H9 (cell line): ENCODE data around the gene ARFGAP2. TPM values are rescaled to one million over a fixed set of nuclear protein-coding genes. Genes with fewer than 3 reads are reported as not detected.

Experiments
- DNase-seq: peaks from one replicate; pipeline ENCODE4 v3.0.0-alpha.2; 2017
- H2AFZ ChIP-seq: one replicate; pipeline ENCODE4 v1.6.1; 2013; ENCODE audit warnings: mild to moderate bottlenecking, low read length, control low read depth, moderate library complexity
- H2AK5ac ChIP-seq: 2 replicates; pipeline ENCODE4 v1.6.1; 2013; ENCODE audit warnings: low read length, control low read depth, mixed read lengths; ENCODE audit not compliant: insufficient read length
- H2BK120ac ChIP-seq: one replicate; pipeline ENCODE4 v1.6.1; 2013; ENCODE audit warnings: low read depth, mild to moderate bottlenecking, low read length, control low read depth, inconsistent platforms; ENCODE audit not compliant: poor library complexity, severe bottlenecking
- H2BK12ac ChIP-seq: 2 replicates; pipeline ENCODE4 v1.6.1; 2013; ENCODE audit warnings: low read length, control low read depth, mixed read lengths, low read depth; ENCODE audit not compliant: insufficient read length
- H2BK15ac ChIP-seq: 2 replicates; pipeline ENCODE4 v1.6.1; 2013; ENCODE audit warnings: low read depth, low read length, control low read depth
- H2BK20ac ChIP-seq: one replicate; pipeline ENCODE4 v1.6.1; 2013; ENCODE audit warnings: low read depth, mild to moderate bottlenecking, low read length, control low read depth, inconsistent platforms; ENCODE audit not compliant: poor library complexity, severe bottlenecking
- H2BK5ac ChIP-seq: 2 replicates; pipeline ENCODE4 v1.6.1; 2013; ENCODE audit warnings: low read length, control low read depth, mixed read lengths; ENCODE audit not compliant: insufficient read length
- H3K14ac ChIP-seq: 2 replicates; pipeline ENCODE4 v1.6.1; 2013; ENCODE audit warnings: low read length, control low read depth; ENCODE audit not compliant: insufficient read depth
- H3K18ac ChIP-seq: 2 replicates; pipeline ENCODE4 v1.6.1; 2013; ENCODE audit warnings: low read depth, mild to moderate bottlenecking, mixed read lengths, low read length, control low read depth; ENCODE audit not compliant: insufficient read length
- H3K23ac ChIP-seq: 2 replicates; pipeline ENCODE4 v1.6.1; 2013; ENCODE audit warnings: low read length, control low read depth, mixed read lengths, low read depth; ENCODE audit not compliant: insufficient read length
- H3K23me2 ChIP-seq: 2 replicates; pipeline ENCODE4 v1.6.1; 2013; ENCODE audit warnings: low read depth, mild to moderate bottlenecking, mixed read lengths, low read length, control low read depth; ENCODE audit not compliant: insufficient read length, poor library complexity, severe bottlenecking
- H3K27ac ChIP-seq: 2 replicates; pipeline ENCODE4 v1.5.1; 2013; ENCODE audit warnings: low read length, control low read depth, mixed read lengths, low read depth; ENCODE audit not compliant: insufficient read length
- H3K27me3 ChIP-seq: 2 replicates; pipeline ENCODE4 v1.6.1; 2013; ENCODE audit warnings: low read length, control low read depth, inconsistent platforms; ENCODE audit not compliant: insufficient read depth
- H3K4ac ChIP-seq: 2 replicates; pipeline ENCODE4 v1.6.1; 2013; ENCODE audit warnings: low read depth, mild to moderate bottlenecking, control low read depth, inconsistent platforms, low read length, moderate library complexity
- H3K4me1 ChIP-seq: 2 replicates; pipeline ENCODE4 v1.6.1; 2013; ENCODE audit warnings: low read length, control low read depth, inconsistent platforms; ENCODE audit not compliant: insufficient read depth
- H3K4me2 ChIP-seq: 2 replicates; pipeline ENCODE4 v1.6.1; 2013; ENCODE audit warnings: low read length, control low read depth, mixed read lengths; ENCODE audit not compliant: insufficient read length, insufficient read depth
- H3K56ac ChIP-seq: 2 replicates; pipeline ENCODE4 v1.6.1; 2013; ENCODE audit warnings: low read depth, mild to moderate bottlenecking, mixed read lengths, low read length, control low read depth; ENCODE audit not compliant: insufficient read length
- H3K79me1 ChIP-seq: 2 replicates; pipeline ENCODE4 v1.6.1; 2013; ENCODE audit warnings: low read depth, mild to moderate bottlenecking, moderate library complexity, low read length, control low read depth, inconsistent platforms; ENCODE audit not compliant: insufficient read depth, poor library complexity, severe bottlenecking
- H3K79me2 ChIP-seq: 2 replicates; pipeline ENCODE4 v1.6.1; 2013; ENCODE audit warnings: low read length, control low read depth, inconsistent platforms; ENCODE audit not compliant: insufficient read depth
- H3K9ac ChIP-seq: 2 replicates; pipeline ENCODE4 v1.6.1; 2013; ENCODE audit warnings: low read length, control low read depth, mixed read lengths; ENCODE audit not compliant: insufficient read length; ENCODE audit errors: extremely low read depth
- H3K9me3 ChIP-seq: one replicate; pipeline ENCODE4 v1.6.1; 2013; ENCODE audit warnings: low read depth, low read length, inconsistent platforms; ENCODE audit not compliant: control insufficient read depth
- H3T11ph ChIP-seq: one replicate; pipeline ENCODE4 v1.6.1; 2013; ENCODE audit warnings: mild to moderate bottlenecking, low read length, control low read depth, inconsistent platforms
- H4K20me1 ChIP-seq: one replicate; pipeline ENCODE4 v1.6.1; 2013; ENCODE audit not compliant: control insufficient read depth, insufficient read length, insufficient read depth
- H4K5ac ChIP-seq: 2 replicates; pipeline ENCODE4 v1.6.1; 2013; ENCODE audit warnings: low read depth, mild to moderate bottlenecking, mixed read lengths, low read length, control low read depth; ENCODE audit not compliant: insufficient read length
- H4K8ac ChIP-seq: replicated peaks from 2 replicates; pipeline ENCODE4 v1.6.1; 2013; ENCODE audit warnings: low read length, control low read depth, mixed read lengths, low read depth; ENCODE audit not compliant: insufficient read length
- H4K91ac ChIP-seq: 2 replicates; pipeline ENCODE4 v1.6.1; 2013; ENCODE audit warnings: low read depth, mild to moderate bottlenecking, moderate library complexity, mixed read lengths, low read length, control low read depth; ENCODE audit not compliant: insufficient read length
- H3K27ac Mint-ChIP-seq, 3 experiments: 2 replicates in 2 of 3; 3 replicates in 1 of 3; pipeline ENCODE4 v1.8.0; 2020 to 2021; ENCODE audit warnings: mixed read lengths in 3 of 3, mild to moderate bottlenecking in 1 of 3, moderate library complexity in 1 of 3
- H3K27me3 Mint-ChIP-seq: 2 replicates; pipeline ENCODE4 v1.8.0; 2021; ENCODE audit warnings: low read depth, mild to moderate bottlenecking, moderate library complexity, mixed read lengths
- H3K36me3 Mint-ChIP-seq, 3 experiments: 2 replicates in 2 of 3; 3 replicates in 1 of 3; pipeline ENCODE4 v1.8.0; 2020 to 2021; ENCODE audit warnings: low read depth in 3 of 3, mixed read lengths in 3 of 3; ENCODE audit not compliant: insufficient read depth in 1 of 3
- H3K4me1 Mint-ChIP-seq, 2 experiments: 2 replicates each; pipeline ENCODE4 v1.8.0; 2020; ENCODE audit warnings: mixed read lengths in 2 of 2
- H3K4me3 Mint-ChIP-seq, 2 experiments: 2 replicates in 1 of 2; 3 replicates in 1 of 2; pipeline ENCODE4 v1.8.0; 2020 to 2021; ENCODE audit warnings: mild to moderate bottlenecking in 2 of 2, mixed read lengths in 2 of 2, moderate library complexity in 1 of 2
- H3K9me3 Mint-ChIP-seq, 2 experiments: 2 replicates in 1 of 2; 3 replicates in 1 of 2; pipeline ENCODE4 v1.8.0; 2020; ENCODE audit warnings: mild to moderate bottlenecking in 2 of 2, mixed read lengths in 2 of 2, moderate library complexity in 1 of 2
- WGBS: extraction: QIAGEN DNeasy Blood & Tissue Kit; methylation state at CpG from one replicate; pipeline ENCODE4 v1.1.7; 2013; ENCODE audit warnings: missing lambda C conversion rate, low lambda C conversion rate, mixed read lengths; ENCODE audit not compliant: insufficient read length; ENCODE audit errors: extremely low coverage; 5-methylcytosine and 5-hydroxymethylcytosine counted together
- total RNA-seq: library from RNA; stranded (reverse); gene quantifications from 2 replicates; pipeline ENCODE4 v1.2.1, GENCODE V29; 2021
- TF ChIP-seq, protein P1 (sequence below): fragments of 200-600 bp; sonication (generic); conservative IDR thresholded peaks from 3 replicates; pipeline ENCODE4 v1.8.0; 2021; ENCODE audit warnings: antibody characterized with exemption, mild to moderate bottlenecking

ARFGAP2 gene
- total RNA-seq, 1 experiment from 2014 or later, result 72.3 TPM

DNA sequence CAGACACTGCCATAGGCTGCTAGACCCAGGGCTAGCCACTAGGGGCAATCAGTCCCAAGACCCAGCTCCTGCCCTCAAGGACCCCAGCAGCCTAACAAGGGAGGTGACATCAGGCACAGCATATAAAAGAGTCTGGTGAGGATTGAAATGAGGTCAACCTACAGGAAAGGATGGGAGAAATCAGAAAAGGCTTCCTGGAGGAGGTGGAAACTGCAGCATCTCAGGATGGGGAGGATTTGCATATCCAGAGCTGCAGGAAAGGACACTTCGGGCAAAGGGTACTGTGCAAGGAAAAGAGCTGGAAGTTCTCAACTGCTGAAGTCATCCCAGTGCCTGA is 2.9 kb upstream of the ARFGAP2 start:
- no peak overlapping the region for H2BK5ac ChIP-seq
- no peak overlapping the region for H3K56ac ChIP-seq
- Mint-ChIP-seq H3K9me3 (no peaks in the 10 kb centered on the region), H3K36me3 (peaks cover 2 to 30% (median 27%) of the 10 kb centered on the region in 3 experiments; a peak in 5 of 7 replicates), H3K4me1 (peaks cover 23 to 25% of the 10 kb centered on the region in 2 experiments), H3K4me3 (no peak overlapping the region), H3K27me3 (no peaks in the 10 kb centered on the region), H3K27ac (peak overlapping the region in 2 of 3 experiments; percentile 38 to 65; a peak in 3 of 7 replicates)
- H3K79me2 ChIP-seq, result peaks cover 15% of the 10 kb centered on the region; the same call in 1 of the 2 replicates
- peaks cover 5% of the 10 kb centered on the region; the same call in 1 of the 2 replicates for H3K4me1 ChIP-seq
- no peak overlapping the region for H2BK15ac ChIP-seq
- H2AK5ac ChIP-seq, result no peak overlapping the region
- H4K8ac ChIP-seq, result no peak overlapping the region
- H3K18ac ChIP-seq, result no peak overlapping the region
- no peak overlapping the region for H2BK12ac ChIP-seq
- no peak overlapping the region for H4K91ac ChIP-seq
- H3K79me1 ChIP-seq, result peaks cover 9% of the 10 kb centered on the region
- WGBS, result no CpG with 5 or more reads among the region's 1 CpG
- TF ChIP-seq, protein P1, sequence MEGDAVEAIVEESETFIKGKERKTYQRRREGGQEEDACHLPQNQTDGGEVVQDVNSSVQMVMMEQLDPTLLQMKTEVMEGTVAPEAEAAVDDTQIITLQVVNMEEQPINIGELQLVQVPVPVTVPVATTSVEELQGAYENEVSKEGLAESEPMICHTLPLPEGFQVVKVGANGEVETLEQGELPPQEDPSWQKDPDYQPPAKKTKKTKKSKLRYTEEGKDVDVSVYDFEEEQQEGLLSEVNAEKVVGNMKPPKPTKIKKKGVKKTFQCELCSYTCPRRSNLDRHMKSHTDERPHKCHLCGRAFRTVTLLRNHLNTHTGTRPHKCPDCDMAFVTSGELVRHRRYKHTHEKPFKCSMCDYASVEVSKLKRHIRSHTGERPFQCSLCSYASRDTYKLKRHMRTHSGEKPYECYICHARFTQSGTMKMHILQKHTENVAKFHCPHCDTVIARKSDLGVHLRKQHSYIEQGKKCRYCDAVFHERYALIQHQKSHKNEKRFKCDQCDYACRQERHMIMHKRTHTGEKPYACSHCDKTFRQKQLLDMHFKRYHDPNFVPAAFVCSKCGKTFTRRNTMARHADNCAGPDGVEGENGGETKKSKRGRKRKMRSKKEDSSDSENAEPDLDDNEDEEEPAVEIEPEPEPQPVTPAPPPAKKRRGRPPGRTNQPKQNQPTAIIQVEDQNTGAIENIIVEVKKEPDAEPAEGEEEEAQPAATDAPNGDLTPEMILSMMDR, result peak; percentile 70
- H2AFZ ChIP-seq, result no peak overlapping the region
- H3K4me2 ChIP-seq, result no peak overlapping the region
- no peaks in the 10 kb centered on the region for H4K20me1 ChIP-seq
- H2BK120ac ChIP-seq, result no peak overlapping the region
- H2BK20ac ChIP-seq, result no peak overlapping the region
- H3K23ac ChIP-seq, result no peak overlapping the region
- no peak overlapping the region for H3K14ac ChIP-seq
- no peaks in the 10 kb centered on the region for H3K9me3 ChIP-seq
- DNase-seq, result peak; percentile 76
- no peak overlapping the region for H3K4ac ChIP-seq
- no peak overlapping the region for H3K27ac ChIP-seq
- H3K23me2 ChIP-seq, result peaks cover 8% of the 10 kb centered on the region
- no peak overlapping the region for H3K9ac ChIP-seq
- no peak overlapping the region for H3T11ph ChIP-seq
- H3K27me3 ChIP-seq, result no peaks in the 10 kb centered on the region
- H4K5ac ChIP-seq, result no peak overlapping the region
